ENCODE data around the gene FAM114A1.

DNA sequence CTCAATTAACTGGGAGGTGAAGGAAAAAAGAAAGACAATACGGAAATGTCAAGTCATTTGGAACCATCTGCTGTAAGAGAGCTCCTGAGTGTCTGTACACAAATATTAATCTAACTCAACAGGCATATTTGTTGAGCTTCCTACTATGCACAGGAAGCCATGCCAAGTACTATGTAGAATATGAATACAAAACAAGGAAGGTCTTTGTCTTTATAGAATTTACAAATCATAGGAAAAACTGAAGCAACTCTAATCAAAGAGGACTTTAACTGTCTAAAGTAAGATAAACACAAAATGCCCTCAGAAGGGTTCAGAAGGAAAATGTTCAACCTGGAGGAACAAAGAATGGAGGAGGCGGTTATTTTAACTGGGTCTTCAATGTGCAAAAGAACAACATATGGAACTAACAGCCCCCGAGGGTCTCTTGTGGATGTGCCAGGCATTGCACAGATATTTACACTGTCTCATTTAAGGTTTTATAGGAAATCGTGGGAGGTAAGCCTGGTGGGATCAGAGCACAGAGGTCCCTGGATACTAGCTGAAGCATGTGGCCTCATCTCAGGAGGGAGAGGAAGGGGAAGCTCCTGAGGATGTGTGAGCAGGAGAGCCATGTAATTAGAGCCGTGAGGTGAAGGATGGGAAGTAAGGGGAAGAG, 5.8 kb downstream of the FAM114A1 start:
- TF ChIP-seq, protein P1, sequence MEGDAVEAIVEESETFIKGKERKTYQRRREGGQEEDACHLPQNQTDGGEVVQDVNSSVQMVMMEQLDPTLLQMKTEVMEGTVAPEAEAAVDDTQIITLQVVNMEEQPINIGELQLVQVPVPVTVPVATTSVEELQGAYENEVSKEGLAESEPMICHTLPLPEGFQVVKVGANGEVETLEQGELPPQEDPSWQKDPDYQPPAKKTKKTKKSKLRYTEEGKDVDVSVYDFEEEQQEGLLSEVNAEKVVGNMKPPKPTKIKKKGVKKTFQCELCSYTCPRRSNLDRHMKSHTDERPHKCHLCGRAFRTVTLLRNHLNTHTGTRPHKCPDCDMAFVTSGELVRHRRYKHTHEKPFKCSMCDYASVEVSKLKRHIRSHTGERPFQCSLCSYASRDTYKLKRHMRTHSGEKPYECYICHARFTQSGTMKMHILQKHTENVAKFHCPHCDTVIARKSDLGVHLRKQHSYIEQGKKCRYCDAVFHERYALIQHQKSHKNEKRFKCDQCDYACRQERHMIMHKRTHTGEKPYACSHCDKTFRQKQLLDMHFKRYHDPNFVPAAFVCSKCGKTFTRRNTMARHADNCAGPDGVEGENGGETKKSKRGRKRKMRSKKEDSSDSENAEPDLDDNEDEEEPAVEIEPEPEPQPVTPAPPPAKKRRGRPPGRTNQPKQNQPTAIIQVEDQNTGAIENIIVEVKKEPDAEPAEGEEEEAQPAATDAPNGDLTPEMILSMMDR (IDR thresholded peaks at IDR 0.05), result no peak
- no peak for TF ChIP-seq POLR2A (IDR thresholded peaks at IDR 0.05)

Data from testis (tissue), 2 donors.